Fibroblast of skin of right biceps (primary cell): ENCODE measurements around the gene COG5.
"Not testable (repeated sequence)": the region's sequence is repeated elsewhere in the genome, so short reads cannot be mapped to it uniquely, and the experiment has no call there.

Experiments used
- DNase-seq: peaks from one replicate; pipeline ENCODE4 v3.0.0-alpha.2; 2013

Gene COG5

GRCh38 chr7:107579885-107580715 lies 16.4 kb upstream of the COG5 start, which contains the start of gene BCAP29:
Gene BCAP29 (plus strand): TSS chr7:107580246. CDS start chr7:107580773, 527 bp downstream.
- DNase-seq = peak; percentile 69

- DNase-seq = no peak
These were observed 15.8 kb upstream of the COG5 start for GRCh38 chr7:107579554-107579884.

DNA sequence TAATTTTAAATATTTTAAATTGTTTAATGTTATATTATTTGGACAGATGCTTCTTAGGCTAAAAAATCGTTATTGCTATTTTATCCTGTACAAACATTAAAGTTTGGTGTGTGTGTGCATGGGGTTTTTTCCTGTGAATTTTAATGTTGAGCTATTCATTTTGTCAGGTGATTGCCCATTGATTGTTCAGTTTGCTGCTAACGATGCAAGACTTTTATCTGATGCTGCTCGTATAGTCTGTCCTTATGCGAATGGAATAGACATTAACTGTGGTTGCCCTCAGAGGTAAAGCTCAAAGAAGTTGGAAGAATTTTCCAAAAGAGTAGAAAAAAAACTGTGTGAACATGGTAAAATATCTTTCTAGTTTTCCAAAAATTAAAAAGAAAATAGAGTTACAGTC lies 9.8 kb upstream of the COG5 start:
- no peak for DNase-seq

- DNase-seq = no peak
These were observed 6.6 kb upstream of the COG5 start for GRCh38 chr7:107570298-107570697.

- peak; percentile 91 for DNase-seq
These were observed 1.0 kb upstream of the COG5 start for GRCh38 chr7:107564553-107565298.

DNA sequence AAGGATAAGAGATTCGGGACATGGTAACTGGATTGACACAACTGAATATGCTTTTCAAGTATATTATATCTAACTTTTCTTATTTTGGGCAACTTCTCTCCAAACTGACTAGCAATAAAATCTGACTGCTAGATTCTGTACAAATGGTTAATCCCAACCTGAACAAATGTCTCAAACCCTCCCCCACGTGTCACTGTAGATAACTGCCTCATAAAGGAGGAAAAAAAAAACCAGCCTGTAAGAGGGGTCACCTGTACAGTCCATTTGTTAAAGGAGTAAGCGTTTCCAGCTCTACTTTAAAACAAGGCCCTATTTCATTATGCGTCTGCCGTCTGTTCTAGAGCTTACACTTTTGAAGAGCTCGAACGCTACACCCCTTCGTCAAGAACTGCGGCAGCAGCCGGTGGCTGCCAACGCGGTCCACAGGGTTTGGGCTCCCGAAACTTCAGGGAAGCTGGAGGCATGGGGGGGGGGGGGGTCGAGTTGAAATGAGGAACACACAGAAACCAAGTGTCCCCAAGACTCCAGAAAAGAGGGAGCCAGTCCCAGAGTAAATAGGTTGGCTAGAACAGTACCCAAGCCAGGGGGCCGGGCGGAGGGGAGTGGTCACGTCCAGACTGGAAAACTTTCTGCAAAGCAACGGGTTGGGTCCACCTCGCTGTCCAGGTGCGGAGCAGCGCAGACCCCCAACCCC lies 492 bp downstream of the COG5 start:
- DNase-seq = no peak

GRCh38 chr7:107560898-107561516 lies 2.7 kb downstream of the COG5 start:
- peak; percentile 49 for DNase-seq

GRCh38 chr7:107559864-107560263 lies 3.9 kb downstream of the COG5 start:
- DNase-seq = peak; percentile 71

DNA sequence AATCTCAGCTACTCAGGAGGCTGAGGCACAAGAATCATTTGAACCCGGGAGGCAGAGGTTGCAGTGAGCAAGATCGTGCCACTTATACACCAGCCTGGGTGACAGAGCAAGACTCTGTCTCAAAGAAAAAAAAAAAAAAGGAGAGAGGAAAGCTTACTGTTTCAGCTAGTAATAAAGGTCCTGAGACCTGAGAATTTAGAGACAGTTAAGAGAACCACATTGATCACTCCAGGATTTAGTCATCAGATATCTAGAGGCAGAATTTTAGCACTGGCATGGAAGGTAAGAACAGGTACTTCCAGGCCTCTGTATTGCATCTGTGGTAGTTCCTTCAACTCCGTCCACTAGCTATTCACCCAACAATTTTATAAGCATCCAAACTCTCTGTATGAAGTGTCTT lies 7.8 kb downstream of the COG5 start:
- DNase-seq = no peak

- DNase-seq = peak; percentile 40
These were observed 11.8 kb downstream of the COG5 start for GRCh38 chr7:107551936-107552335.

DNA sequence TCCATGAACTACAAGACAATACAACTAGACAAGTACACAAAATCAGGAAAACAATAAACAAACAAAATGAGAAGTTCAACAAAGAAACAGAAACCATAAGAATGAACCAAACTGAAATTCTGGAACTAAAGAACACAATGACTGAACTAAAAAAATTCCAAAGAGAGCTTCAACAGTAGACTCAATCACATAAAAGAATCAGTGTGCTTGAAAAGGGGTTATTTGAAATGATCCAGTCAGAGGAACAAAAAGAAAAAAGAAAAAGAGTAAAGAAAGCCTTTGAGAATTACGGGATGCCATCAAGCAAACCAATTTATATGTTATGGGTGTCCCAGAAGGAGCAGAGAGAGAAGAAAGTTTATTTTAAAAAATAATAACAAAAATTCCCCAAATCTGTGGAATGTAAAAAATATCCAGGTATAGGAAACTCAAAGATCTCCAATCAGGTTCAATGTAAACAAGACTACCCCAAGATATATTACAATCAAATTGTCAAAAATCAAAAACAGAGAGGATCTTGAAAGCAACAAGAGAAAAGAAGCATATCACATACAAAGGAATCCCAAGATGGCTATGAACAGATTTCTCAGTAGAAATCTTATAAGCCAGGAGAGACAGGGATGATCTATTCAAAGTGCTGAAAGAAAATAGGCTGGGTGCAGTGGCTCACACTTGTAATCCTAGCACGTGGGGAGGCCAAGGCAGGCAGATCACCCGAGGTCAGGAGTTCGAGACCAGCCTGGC lies 18.7 kb downstream of the COG5 start:
- DNase-seq = no peak

DNA sequence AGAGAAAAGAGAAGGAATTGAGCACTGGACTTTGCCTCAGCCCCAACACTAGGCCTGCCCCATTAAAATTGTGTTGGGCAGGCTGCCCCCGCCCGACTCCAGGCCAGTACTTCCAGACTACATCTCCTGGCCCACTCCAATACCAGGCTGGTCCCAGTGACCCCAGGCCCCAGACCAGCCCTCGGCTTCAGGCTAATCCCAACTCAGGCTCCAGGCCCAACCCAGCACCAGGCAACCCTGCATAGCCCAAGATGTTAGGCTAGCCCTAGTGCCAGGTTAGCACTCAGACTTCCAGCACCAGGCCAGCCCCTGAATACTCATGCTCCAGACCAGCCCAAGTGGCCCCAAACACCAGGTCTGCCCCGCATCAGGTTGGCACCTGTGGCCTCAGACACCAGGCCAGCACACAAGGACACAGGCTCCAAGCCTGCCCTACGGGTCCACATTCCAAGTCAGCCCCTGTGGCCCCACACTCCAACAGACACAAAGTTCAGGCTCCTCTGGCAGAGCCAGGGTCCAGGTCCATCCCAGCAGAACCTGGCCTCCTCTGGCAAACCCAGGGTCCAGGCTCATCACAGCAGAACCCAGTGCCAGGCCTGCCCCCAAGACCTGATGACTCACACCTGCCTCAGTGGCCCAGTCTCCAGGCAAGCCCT lies 20.3 kb downstream of the COG5 start:
- no peak for DNase-seq

- DNase-seq = no peak
These were observed 25.7 kb downstream of the COG5 start for GRCh38 chr7:107538001-107538400.

DNA sequence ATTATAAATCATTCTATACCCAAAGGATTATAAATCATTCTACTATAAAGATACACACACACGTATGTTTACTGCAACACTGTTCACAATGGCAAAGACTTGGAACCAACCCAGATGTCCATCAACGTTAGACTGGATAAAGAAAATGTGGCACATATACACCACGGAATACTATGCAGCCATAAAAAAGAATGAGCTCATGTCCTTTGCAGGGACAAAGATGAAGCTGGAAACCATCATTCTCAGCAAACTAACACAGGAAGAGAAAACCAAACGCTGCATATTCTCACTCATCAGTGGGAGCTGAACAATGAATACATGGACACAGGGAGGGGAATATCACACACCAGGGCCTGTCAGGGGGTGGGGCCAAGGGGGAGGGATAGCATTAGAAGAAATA lies 26.5 kb downstream of the COG5 start:
- DNase-seq = not testable (repeated sequence)

DNA sequence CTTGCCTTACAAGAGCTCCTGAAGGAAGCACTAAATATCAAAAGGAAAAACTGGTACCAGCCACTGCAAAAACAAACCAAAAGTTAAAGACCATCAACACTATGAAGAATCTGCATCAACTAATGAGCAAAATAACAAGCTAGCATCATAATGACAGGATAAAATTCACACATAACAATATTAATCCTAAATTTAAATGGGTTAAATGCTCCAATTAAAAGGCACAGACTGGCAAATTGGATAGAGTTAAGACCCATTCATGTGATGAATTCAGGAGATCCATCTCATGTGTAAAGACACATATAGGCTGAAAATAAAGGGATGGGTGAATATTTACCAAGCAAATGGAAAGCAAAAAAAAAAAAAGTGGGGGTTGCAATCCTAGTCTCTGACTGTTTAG lies 29.6 kb downstream of the COG5 start:
- no peak for DNase-seq

- DNase-seq = no peak
These were observed 33.0 kb downstream of the COG5 start for GRCh38 chr7:107530751-107531150.

GRCh38 chr7:107528461-107528860 lies 35.3 kb downstream of the COG5 start:
- peak; percentile 64 for DNase-seq

DNA sequence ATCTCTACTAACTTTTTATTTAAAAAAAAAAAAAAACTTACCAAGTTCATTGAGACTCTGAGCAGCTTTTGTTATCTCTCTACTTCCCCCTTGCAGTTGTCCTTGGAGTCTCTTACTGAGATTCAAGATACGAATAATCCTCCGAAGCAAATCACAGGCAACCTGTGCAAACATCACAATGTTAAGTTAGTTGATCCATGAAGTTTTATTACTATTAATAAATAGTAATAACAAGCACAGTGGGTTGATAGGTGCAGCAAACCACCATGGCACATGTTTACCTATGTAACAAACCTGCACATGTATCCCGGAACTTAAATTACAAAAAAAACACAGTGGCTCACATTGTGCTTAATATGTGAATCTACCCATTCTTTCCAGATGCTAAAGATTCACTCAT lies 36.5 kb downstream of the COG5 start:
- DNase-seq = no peak

DNA sequence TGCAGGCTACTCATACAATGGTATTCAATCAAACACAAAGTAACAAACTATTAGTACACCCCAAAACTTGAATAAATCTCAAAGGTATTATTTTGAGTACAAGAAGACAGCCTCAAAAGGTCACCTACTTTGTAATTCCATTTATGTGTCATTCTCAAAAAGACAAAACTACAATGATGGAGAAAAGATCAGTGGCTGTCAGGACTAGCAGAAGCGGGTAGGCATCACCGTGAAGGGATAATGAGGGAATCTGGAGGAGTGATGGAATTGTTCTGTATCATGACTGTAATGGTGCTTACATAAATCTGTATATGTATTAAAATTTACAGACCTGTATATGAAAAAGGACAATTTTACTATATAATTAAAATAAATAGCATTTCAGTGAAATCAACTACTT lies 37.0 kb downstream of the COG5 start:
- no peak for DNase-seq

GRCh38 chr7:107506674-107507339 lies 56.9 kb downstream of the COG5 start:
- DNase-seq = peak; percentile 35

DNA sequence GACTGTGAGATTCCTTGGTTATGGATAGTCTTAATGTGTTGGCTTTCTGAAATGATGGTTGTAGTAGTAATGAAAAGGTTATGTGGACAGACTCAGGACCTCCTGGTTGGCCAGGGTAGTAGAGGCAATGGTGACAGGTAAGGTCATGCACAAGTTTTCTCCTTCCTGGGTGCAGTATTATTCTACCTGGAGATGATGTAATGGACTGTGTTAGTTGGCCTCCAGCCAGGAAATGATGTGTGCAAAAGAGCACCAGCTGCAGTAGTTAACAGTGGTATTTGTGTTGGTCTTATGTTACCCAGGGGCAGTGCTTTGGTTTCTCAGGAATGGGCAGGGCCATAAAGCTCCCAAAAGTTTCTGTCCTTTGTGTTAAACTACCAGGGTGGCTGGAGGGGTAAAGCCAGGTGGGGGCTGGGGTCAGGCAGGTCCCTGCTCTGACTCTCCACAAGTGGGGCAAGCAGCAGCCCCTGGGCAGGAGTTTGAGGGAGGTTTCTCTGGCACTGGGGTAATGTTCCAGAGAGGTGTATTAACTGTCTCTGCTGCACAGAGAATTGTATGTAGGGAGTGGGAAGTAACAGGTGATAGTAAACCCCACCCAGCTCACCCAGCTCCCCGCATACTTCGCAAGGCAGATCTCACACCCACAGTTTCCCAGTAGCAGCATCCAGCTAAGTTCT lies 57.6 kb downstream of the COG5 start:
- DNase-seq = no peak
